NCI-H1048 (cell line): ENCODE data around the gene PARP3.

Experiments used
- DNase-seq: peaks from one replicate; lab custom pipeline; 2025; lab: John Stamatoyannopoulos, UW

PARP3 gene

GRCh38 chr3:51948016-51948580 is 5.9 kb downstream of the PARP3 start:
- no peak for DNase-seq

- DNase-seq = no peak
Measured at GRCh38 chr3:51949121-51949520, 7.0 kb downstream of the PARP3 start.

GRCh38 chr3:51950899-51951298 is 8.7 kb downstream of the PARP3 start:
- no peak for DNase-seq

- DNase-seq = no peak
Measured at GRCh38 chr3:51953445-51953844, 11.3 kb downstream of the PARP3 start.

- no peak for DNase-seq
Measured at GRCh38 chr3:51954105-51954504, 11.9 kb downstream of the PARP3 start.

- DNase-seq = no peak
Measured at GRCh38 chr3:51954713-51955112, 12.6 kb downstream of the PARP3 start.

- DNase-seq = no peak
Measured at GRCh38 chr3:51955175-51955892, 13.2 kb downstream of the PARP3 start, which contains the start of gene GPR62. Gene GPR62 (plus strand): TSS chr3:51955381. CDS start chr3:51955653, 272 bp downstream.

- no peak for DNase-seq
Measured at GRCh38 chr3:51955893-51956770, 14.0 kb downstream of the PARP3 start.

GRCh38 chr3:51957520-51958205 is 15.5 kb downstream of the PARP3 start:
- no peak for DNase-seq

GRCh38 chr3:51958603-51959521 is 16.7 kb downstream of the PARP3 start:
- DNase-seq = no peak

GRCh38 chr3:51959651-51960050 is 17.5 kb downstream of the PARP3 start:
- DNase-seq = no peak

GRCh38 chr3:51960386-51960785 is 18.2 kb downstream of the PARP3 start:
- DNase-seq = no peak

GRCh38 chr3:51961011-51961410 is 18.8 kb downstream of the PARP3 start:
- no peak for DNase-seq

- no peak for DNase-seq
Measured at GRCh38 chr3:51961602-51962569, 19.7 kb downstream of the PARP3 start.

- no peak for DNase-seq
Measured at GRCh38 chr3:51962854-51963530, 20.8 kb downstream of the PARP3 start.

- no peak for DNase-seq
Measured at GRCh38 chr3:51963951-51964451, 21.8 kb downstream of the PARP3 start.

- DNase-seq = no peak
Measured at GRCh38 chr3:51964521-51964920, 22.4 kb downstream of the PARP3 start.

- no peak for DNase-seq
Measured at GRCh38 chr3:51966016-51966415, 23.9 kb downstream of the PARP3 start.

- DNase-seq = no peak
Measured at GRCh38 chr3:51966486-51966885, 24.3 kb downstream of the PARP3 start.
